SU-DHL-6 (cell line): ENCODE data around the gene GJA10.

ENCODE experiments used
- EZH2phosphoT487 ChIP-seq: fragments of 200-600 bp; sonication (generic), shearing (Covaris generic); conservative IDR thresholded peaks from 2 replicates; pipeline ENCODE4 v1.6.1; 2018; ENCODE audit warnings: mild to moderate bottlenecking, antibody characterized with exemption, low read length, moderate library complexity, mixed read lengths
- TF ChIP-seq, protein P1 (sequence below): fragments of 200-600 bp; sonication (generic); IDR thresholded peaks from one replicate; pipeline ENCODE4 v1.5.1; 2017; ENCODE audit warnings: antibody characterized with exemption, mild to moderate bottlenecking, low read length, moderate library complexity; ENCODE audit not compliant: insufficient read depth, poor library complexity, severe bottlenecking

- TF ChIP-seq, protein P1, sequence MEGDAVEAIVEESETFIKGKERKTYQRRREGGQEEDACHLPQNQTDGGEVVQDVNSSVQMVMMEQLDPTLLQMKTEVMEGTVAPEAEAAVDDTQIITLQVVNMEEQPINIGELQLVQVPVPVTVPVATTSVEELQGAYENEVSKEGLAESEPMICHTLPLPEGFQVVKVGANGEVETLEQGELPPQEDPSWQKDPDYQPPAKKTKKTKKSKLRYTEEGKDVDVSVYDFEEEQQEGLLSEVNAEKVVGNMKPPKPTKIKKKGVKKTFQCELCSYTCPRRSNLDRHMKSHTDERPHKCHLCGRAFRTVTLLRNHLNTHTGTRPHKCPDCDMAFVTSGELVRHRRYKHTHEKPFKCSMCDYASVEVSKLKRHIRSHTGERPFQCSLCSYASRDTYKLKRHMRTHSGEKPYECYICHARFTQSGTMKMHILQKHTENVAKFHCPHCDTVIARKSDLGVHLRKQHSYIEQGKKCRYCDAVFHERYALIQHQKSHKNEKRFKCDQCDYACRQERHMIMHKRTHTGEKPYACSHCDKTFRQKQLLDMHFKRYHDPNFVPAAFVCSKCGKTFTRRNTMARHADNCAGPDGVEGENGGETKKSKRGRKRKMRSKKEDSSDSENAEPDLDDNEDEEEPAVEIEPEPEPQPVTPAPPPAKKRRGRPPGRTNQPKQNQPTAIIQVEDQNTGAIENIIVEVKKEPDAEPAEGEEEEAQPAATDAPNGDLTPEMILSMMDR: no peak
- TF ChIP-seq EZH2phosphoT487: no peak
Measured at GRCh38 chr6:89873721-89874120, 20.5 kb upstream of the GJA10 start.
